ENCODE measurements around the gene CLCF1. TPM values are rescaled to one million over a fixed set of nuclear protein-coding genes. Genes with fewer than 3 reads are reported as not detected.
A peak's percentile ranks its signal among the peaks of the same experiment; 100 is the strongest.

CLCF1 gene
- total RNA-seq, 1 experiment from 2014 or later = not detected

DNA sequence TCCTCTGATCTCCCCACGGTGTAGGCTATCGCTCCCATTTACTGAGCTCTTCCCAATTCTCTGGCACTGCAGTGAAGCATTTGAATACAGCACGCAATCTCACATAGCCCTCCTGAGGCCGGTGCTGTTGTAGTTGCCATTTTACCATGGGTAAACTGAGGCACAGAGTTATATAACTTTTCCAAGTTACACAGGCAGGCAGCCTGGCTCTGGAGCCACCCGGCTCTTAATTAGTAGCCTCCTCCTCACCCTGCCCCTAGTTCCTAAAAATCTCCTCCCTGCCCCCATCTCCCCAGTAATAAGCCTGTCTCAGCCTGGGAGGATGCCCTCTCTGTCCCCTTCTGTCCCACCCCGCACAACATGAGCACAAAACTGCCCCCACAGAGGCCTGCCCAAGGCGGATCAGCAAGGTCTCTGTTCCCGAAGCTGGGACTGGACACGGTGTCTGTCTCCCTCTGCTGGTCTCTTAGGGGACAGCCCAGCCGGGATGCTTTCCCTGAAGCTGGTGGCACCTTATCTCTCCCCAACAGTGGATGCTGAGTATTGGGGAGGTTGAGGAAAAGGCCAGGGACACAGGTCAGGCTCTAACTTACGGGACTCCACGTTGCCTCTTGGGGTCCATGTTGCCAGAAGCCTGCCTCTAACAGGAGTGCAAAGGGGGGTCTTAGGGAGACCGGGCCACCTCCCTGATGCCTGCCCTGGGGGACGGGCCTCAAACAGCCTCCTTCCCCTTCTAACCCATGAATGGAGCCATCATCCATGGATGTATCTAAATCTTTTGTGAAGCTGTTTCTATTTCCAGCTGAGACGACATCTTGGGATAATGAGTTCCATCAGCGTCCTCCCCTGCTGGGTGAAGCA, 9.1 kb upstream of the CLCF1 start:
- in situ Hi-C loops (cut with HindIII; ENCODE audit: low pct_unique_long_range_greater_than_20kb, low sequenced_read_pairs) = no loop called here
- peak; percentile 75 for DNase-seq (ENCODE audit: low read depth, low spot score)

DNA sequence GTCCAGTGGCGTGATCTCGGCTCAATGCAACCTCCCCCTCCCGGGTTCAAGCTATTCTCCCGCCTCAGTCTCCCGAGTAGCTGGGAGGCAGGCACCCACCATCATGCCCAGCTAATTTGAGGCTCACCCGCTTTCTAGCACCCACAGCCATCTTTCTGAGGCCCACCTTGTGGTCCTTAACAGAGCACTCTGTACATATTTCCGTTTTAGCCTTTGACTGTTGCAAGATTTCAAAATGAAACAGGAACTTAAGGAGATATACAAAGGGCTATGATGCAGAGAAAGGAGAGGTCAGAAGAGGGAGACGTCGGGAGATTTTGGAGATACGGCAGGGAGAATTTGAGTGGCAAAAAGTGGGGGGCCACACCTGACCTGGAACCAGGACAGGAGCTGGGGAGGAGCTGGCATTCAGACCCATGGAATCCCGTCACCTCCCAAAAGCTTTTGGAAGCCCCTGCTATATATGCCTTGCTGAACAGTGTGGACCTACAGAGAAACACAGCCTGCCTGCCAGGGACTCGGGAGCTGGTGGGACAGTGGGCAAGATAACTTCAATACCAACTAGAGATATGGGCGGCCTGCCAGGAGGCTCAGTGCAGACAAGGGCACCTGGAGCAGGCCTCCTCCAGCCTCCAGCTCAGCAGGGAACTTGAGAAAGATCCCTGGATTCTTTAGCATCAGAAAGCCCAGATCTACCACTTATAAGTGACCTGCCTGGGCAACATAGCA, 8.0 kb upstream of the CLCF1 start:
- DNase-seq (ENCODE audit: low read depth, low spot score) = no peak
- in situ Hi-C loops (cut with HindIII; ENCODE audit: low pct_unique_long_range_greater_than_20kb, low sequenced_read_pairs) = no loop called here

DNA sequence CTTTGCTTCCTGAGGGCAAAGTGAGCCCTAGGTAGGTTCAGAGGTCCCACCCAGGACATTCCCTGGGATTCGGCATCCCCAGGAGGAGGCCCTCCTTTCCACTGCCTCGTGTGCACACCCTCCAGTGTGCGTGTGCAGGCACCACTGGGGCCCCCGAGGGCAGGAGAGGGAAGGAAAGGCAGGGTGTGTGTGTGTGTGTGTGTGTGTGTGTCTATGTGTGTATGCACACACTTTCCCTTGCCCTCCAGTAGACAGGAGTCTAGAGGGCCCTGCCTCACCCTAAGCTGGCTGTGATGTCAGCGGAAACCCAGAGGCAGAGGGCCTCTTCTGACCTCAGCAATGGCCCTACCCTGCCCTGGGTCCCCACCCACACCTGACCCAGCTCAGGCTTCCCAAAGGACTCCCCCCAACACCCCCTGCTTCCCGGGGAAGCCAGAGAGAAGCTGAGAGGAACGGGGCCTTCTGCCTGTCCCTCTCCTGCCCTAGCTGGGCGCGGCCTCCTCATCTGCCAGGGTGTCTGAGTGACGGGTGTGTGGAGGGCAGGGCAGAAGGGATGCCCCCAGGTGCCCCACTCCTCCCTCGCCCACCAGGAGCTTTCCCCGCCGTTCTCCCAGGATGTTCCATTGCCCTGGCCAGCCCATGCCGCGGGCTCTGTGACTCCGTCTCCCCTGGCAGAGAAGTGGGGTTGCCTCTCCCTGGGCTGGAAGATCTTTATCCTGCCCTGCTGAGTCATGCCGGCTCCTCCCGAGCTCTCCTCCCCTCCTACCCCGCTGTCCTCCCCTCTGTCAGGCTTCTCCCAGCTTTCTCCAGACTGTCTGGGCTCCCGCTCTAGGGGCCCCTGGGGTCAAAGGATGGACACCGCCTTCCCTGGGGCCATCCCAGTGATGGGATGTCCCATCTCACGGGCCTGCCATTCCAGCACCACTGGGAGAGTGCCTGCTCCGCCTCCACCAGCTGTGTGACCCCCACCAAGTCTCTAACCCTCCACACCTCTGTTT, 6.0 kb upstream of the CLCF1 start:
- no peak for DNase-seq (ENCODE audit: low read depth, low spot score)
- in situ Hi-C loops (cut with HindIII; ENCODE audit: low pct_unique_long_range_greater_than_20kb, low sequenced_read_pairs) = no loop called here

DNA sequence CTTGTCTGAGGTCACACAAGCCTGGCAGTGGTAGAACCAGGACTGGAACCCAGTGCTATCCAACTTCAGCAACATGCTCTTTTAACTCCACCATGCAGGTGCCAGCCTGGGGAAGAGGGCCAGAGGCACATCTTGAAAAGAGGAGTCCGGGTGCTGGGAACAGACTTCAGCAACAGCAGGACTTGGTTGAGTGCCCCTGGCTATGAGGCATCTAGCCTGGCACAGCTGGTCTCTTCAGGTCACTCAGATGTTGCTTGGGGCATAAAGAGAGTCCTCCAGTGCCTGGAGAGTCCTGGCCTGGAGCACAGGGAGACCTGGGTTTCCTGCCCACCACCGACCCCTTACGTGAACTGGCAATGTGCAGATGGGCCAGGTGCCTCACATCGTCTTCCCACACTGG, 5.1 kb upstream of the CLCF1 start:
- no peak for DNase-seq (ENCODE audit: low read depth, low spot score)
- in situ Hi-C loops (cut with HindIII; ENCODE audit: low pct_unique_long_range_greater_than_20kb, low sequenced_read_pairs) = no loop called here

DNA sequence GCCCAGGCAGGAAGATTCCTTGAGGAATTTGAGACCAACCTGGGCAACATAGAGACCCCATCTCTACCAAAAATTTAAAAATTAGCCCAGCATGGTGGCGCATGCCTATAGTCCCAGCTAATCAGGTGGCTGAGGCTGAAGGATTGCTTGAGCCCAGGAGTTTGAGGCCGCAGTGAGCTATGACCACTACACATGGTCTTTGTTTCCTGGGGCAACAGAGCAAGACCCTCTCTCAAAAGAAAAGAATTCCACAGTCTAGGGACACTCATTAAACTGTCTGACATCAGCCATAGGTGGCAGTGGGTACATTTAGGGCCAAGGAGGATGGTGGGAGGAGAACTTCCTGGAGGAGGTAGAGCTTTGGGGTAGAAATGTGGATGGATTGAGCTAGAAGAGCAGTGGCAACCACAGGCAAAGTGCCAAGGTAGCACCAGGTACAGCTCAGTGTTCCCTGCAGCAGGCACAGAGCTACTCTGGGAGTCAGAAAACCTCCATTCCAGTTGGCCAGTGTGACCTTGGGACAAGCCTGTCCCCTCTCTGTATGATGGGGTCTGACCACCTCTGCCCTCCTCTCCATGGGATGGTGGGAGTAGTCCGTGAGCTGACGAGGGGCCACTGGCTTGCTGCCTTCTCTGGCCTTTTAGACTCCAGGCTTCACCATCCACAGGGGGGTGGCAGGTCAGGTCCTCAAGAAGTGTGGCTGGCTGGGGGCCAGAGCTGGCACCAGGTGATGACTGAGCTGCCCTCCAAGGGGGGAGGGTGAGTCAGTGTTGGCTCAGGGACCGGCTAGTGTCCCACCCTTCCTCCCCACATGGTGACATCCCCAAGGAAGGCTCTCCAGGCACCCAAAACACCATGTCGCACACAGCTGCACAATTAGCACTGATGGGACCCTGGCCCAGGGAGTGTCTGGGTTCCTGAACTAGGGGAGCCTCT, 3.7 kb upstream of the CLCF1 start:
- DNase-seq (ENCODE audit: low read depth, low spot score) = no peak
- in situ Hi-C loops (cut with HindIII; ENCODE audit: low pct_unique_long_range_greater_than_20kb, low sequenced_read_pairs) = no loop called here

DNA sequence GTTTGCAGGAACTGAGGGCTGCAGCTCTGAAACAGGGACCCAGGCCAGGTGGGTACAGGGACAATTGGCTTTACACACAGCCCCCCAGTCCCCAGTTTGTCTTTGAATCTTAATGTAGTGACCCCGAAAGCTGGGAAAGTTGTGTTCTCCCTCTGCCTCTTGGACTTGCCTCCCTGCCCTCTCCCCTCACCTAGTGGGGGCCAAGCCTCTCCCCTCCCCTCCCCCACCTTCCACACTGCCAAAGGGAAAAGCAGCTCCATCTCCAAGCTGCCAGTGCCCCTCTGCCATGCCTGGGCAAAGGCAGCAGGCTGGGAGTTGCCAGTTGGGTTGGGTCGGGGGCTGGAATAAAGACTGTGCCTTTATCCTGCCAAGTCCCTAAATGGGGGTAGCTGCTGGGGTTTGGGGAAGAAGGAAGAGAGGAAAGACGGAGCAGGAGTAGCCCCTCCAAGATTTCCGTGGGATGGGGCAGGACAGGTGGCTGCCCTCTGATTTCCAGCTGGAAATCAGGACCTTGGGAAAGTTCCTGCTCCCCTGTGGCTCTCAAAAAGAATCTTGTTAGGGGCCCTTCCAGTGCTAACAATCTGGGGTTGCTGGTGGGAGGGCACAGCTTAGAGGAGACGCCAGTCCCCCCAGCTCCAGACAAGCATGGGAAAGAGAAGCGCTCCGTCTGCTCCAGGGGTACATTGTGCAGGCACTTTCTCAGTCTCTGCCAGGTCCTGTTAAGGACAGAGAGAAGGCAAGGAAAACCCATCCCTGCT, 2.8 kb upstream of the CLCF1 start:
- in situ Hi-C loops (cut with HindIII; ENCODE audit: low pct_unique_long_range_greater_than_20kb, low sequenced_read_pairs) = no loop called here
- DNase-seq (ENCODE audit: low read depth, low spot score) = no peak

DNA sequence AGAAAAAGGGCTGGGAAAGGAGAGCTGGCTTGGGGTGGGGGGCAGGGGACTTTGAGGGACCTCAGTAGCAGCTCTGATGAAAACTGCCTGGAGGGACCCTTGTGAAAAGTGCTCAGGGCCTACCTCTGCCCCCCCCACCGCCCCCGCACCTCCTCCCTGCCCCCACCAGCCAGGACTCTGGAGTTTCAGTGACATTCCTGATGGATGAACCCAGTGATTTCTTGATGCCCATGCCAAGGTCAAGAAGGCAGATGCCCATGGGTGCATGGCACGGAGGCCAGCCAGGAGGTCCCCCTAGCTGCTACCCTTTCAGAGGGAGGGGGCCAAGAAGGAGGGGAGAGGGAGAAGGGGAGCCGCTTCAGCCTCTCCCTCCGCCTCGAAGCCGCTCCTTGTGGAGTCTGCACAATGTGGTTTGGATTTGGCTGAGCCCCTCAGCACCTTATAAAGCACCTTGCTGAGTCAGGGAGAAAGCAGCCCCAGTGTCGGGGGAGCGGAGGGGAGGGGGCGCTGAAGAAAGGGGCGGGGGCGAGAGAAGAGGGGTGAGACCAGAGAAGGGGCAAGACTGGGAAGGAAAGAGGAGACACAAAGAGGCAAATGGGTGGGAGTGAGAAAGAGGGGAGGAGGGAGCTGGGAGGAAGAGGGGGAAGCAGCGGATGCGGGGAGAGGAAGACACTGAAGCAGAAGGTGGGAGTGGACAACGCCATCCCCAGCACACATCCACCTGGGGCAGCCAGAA, 2.1 kb upstream of the CLCF1 start:
- no peak for DNase-seq (ENCODE audit: low read depth, low spot score)
- in situ Hi-C loops (cut with HindIII; ENCODE audit: low pct_unique_long_range_greater_than_20kb, low sequenced_read_pairs) = no loop called here

DNA sequence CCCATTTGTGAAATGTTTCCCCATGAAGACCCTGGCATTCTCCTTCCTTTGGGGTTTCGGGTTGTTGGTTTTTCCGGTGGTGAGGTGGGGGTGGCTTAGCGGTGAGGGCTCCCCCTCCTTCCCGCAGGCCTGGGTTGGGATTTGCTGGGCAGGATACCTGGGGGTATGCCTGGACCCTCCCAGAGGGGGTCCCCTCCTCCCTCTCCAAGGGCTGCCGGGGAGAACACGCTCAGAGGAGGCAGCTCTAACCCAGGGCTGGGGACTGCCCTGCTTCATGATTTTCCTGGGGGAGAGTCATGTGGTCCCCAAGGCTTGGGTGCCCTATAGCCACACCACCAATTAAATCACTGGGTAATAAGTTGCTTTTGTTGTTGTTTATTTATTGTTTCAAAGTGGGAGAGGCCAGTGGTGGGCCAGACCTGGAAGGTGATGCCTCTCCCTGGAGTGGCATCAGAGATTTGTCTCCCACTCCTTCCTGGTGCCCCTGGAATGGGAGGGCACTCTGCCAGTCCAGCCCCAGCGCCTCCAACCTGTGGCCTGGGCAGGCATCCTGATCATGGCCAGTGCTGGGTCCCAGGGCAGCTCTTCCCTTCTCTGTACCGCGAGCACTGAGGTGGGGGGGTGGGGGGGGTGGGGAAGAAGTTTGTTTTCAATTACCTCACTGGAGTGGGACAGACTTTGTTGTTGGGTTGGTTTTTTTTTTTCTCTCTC, 1.3 kb upstream of the CLCF1 start:
- no peak for DNase-seq (ENCODE audit: low read depth, low spot score)
- in situ Hi-C loops (cut with HindIII; ENCODE audit: low pct_unique_long_range_greater_than_20kb, low sequenced_read_pairs) = no loop called here

DNA sequence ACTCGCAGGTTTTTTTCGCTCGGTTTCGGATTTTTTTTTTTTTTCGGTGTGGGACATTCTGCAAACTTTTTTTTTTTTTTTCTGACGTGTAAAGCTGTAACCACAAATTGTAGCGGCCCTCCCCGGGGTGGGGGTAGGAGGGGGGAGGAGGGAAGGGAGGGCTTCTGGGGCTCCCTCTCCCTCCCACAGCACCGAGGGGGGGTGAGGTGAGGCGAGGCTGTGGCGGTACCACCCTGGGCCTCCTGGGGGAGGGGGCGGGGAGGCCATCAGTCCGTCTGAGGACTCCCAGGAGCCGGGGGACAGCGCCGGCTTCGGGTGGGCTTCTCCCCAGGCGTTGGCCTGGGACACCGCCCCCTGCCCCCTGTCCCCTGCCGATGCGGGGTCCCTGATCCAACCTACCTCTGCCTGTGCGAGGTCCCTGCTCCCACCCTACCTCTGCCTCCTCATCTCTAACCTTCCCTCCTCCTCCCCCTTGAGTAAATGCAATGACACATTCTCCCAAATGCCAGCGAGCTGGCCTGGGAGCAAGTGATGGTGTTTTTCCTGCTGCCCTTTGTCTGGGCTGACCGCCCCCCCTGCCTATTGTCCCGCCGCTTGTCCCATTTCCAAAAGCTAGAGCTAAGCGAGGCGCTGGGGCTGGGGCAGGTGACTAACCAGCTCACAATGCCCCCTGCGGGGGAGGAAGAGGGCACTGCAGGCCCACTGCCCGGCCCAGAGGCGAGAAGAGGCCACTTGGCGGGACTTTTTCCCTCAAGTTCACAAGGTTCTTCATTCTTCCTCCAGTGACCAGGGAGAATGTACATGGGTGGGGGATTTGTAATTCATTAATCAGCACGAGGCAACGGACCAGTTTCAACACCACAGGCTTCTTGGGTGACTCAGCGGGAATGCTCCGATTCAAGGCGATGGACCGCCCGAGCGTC, 511 bp upstream of the CLCF1 start:
- peak; percentile 43 for DNase-seq (ENCODE audit: low read depth, low spot score)
- in situ Hi-C loops (cut with HindIII; ENCODE audit: low pct_unique_long_range_greater_than_20kb, low sequenced_read_pairs) = no loop called here

DNA sequence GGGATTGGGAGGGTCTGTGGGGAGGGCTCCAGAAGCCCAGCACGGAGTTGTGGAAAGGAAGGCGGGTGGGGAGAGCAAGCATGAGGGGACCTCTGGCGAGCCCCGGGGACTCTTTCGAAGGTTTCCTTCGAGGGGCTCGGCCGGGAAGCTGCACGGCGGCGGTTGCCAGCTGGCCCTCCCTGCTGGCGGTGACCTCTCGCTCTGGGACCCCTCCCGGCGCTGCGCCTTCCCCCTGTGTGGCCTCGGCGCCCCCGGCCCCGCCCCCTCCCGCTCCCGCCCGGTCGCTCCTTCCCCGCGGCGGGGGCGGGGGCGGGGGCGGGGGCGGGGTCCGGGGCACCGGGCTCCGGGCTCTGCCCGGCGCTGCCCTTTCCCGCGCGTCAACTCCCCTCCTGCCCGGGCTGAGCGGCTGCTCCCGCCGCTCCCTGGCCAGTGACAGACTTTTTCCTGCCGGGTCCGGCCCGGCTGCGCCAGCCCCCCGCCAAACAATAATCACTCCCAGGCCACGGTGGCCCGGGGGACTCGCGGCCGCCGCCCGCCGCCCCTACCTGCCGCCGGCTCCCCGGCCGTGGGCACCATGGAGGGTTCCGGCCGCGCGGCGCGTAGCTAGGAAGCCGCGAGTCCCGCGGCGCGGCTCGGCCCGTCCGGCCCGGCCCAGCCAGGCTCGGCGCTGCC, 941 bp downstream of the CLCF1 start:
- no peak for DNase-seq (ENCODE audit: low read depth, low spot score)
- in situ Hi-C loops (cut with HindIII; ENCODE audit: low pct_unique_long_range_greater_than_20kb, low sequenced_read_pairs) = no loop called here

DNA sequence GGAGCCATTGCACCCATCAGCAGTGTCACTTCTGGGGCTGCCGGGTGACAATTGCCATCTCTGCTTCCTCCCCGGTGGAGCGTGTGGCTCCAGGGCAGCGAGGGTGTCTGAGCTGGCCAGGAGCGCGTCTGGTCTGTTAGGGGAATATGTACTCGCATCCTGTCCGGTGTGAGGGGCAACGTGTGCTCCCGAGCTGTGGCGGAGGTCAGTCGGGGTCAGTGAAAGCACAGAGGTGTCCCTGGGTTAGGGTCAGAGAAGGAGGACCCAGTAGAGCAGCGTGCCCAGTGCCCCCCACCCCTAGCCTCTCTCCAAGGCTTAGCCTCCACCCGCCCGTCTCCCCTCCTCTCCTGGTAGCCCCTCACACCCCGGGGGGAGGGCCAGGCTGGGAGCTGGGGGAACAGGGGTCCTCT, 1.5 kb downstream of the CLCF1 start:
- in situ Hi-C loops (cut with HindIII; ENCODE audit: low pct_unique_long_range_greater_than_20kb, low sequenced_read_pairs) = no loop called here
- DNase-seq (ENCODE audit: low read depth, low spot score) = no peak

DNA sequence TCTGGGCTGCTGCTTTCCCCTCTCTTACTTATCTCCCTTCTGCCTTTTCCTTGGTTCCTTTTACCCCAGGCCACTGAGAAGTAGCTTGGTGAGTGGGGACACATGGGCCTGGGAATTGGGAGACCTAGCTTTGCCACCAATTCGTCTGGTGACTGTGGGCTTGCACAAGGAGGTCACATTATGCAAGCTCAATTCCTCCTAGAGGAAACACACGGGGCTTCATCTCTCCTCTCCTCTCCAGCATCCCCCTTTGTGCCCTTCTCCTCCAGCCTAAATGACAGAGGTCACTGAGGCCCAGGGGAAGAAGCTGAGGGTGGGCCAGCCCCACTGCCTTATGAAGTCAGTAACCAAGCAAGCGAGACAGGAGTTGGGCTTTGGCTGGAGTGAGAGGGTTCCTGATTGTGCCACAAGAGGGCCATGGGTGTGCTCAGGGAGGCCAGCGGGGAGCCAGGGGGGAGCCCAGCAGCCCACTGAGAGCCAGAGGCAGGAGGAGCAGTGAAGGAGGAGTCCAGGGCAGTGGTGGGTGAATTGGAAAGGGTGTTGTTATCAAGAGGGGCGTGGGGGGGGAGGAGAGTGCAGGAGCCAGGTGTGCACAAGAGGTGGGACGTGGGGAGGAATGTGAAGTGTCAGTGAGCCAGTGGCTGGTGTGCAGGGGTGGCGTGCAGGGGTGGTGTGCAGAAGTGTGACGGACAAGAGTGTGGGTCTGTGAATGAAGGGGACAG, 2.0 kb downstream of the CLCF1 start:
- in situ Hi-C loops (cut with HindIII; ENCODE audit: low pct_unique_long_range_greater_than_20kb, low sequenced_read_pairs) = no loop called here
- peak; percentile 38 for DNase-seq (ENCODE audit: low read depth, low spot score)

DNA sequence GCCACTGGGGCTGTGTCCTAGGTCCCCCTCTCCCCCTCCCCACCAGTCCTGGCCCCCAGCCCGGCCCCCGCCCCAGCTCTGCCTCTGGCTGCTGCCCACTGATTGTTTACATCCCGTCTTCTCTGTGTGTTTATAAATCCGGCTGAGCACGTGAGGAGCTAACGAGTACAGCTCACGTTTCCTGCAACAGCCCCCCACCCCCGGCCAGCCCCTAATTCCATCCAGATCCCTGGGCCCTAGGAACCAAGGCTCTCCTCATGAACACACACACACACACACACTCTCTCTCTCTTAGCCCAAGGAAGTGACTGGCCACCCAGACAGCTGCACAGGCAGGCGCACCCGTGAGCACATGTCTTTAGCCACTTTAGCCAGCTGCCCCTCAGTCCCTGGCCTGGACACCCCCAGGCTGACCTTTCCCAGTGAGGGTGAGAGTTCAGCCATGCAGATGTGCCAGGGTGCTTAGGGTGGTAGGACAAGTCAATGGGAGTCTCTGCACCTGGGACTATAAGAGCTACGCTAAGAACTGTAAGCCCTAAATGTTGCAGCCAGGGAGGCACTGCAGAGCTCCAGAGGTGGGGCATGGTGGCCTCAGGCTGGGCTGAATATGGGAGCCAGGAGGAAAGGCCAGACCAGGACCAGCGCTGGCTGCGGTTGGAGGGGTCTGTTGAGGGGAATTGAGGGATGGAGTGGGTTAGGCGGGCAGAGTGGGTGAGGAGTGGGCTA, 2.9 kb downstream of the CLCF1 start:
- DNase-seq (ENCODE audit: low read depth, low spot score) = no peak
- in situ Hi-C loops (cut with HindIII; ENCODE audit: low pct_unique_long_range_greater_than_20kb, low sequenced_read_pairs) = no loop called here

Measured in SK-MEL-5 (cell line).